Endothelial cell (in vitro differentiated cells): ENCODE data around the gene ZNF229. TPM values are rescaled to one million over a fixed set of nuclear protein-coding genes. Genes with fewer than 3 reads are reported as not detected.
"Not testable (repeated sequence)": the region's sequence is repeated elsewhere in the genome, so short reads cannot be mapped to it uniquely, and the experiment has no call there.

Experiments used
- DNase-seq: peaks from one replicate; pipeline ENCODE4 v3.0.0; 2021; ENCODE audit warnings: low spot score
- H3K27ac Mint-ChIP-seq: one replicate; pipeline ENCODE4 v1.8.0; 2021; ENCODE audit warnings: mixed read lengths, inconsistent platforms; ENCODE audit not compliant: unreplicated experiment
- H3K27me3 Mint-ChIP-seq: one replicate; pipeline ENCODE4 v1.8.0; 2021; ENCODE audit warnings: mild to moderate bottlenecking, moderate library complexity, mixed read lengths, inconsistent platforms; ENCODE audit not compliant: unreplicated experiment
- H3K36me3 Mint-ChIP-seq: one replicate; pipeline ENCODE4 v1.8.0; 2021; ENCODE audit warnings: mild to moderate bottlenecking, low read depth, mixed read lengths, inconsistent platforms; ENCODE audit not compliant: unreplicated experiment
- H3K4me1 Mint-ChIP-seq: one replicate; pipeline ENCODE4 v1.8.0; 2021; ENCODE audit warnings: mild to moderate bottlenecking, mixed read lengths, inconsistent platforms; ENCODE audit not compliant: unreplicated experiment
- H3K4me3 Mint-ChIP-seq: one replicate; pipeline ENCODE4 v1.8.0; 2021; ENCODE audit warnings: mild to moderate bottlenecking, mixed read lengths, inconsistent platforms; ENCODE audit not compliant: unreplicated experiment
- H3K9me3 Mint-ChIP-seq: one replicate; pipeline ENCODE4 v1.8.0; 2021; ENCODE audit warnings: mixed read lengths, inconsistent platforms; ENCODE audit not compliant: unreplicated experiment
- CTCF ChIP-seq: fragments of 200-600 bp; sonication (generic); IDR thresholded peaks from one replicate; pipeline ENCODE4 v1.5.0; 2021; ENCODE audit warnings: antibody characterized with exemption; ENCODE audit not compliant: unreplicated experiment
- total RNA-seq: library from RNA; stranded (reverse); fragmentation: NEBNext Ultra II Directional; extraction: Animal tissue kit (Norgen Biotek cat#: 25700); gene quantifications from one replicate; pipeline ENCODE4 v1.2.1, GENCODE V29; 2021; ENCODE audit not compliant: unreplicated experiment

Gene ZNF229
- total RNA-seq, 1 donor from 2014 or later = 10.3 TPM

GRCh38 chr19:44430956-44431355 lies 17.3 kb downstream of the ZNF229 start:
- H3K36me3 Mint-ChIP-seq = peaks cover 79% of the 10 kb centered on the region
- peaks cover 38% of the 10 kb centered on the region for H3K9me3 Mint-ChIP-seq
- H3K4me1 Mint-ChIP-seq = no peaks in the 10 kb centered on the region
- no peak for DNase-seq
- H3K4me3 Mint-ChIP-seq = peak overlapping the region; percentile 53
- H3K27me3 Mint-ChIP-seq = peaks cover 2% of the 10 kb centered on the region
- TF ChIP-seq CTCF = no peak
- no peak overlapping the region for H3K27ac Mint-ChIP-seq

GRCh38 chr19:44415553-44415952 lies 32.7 kb downstream of the ZNF229 start:
- not testable (repeated sequence) for H3K4me1 Mint-ChIP-seq, H3K4me3 Mint-ChIP-seq, H3K27ac Mint-ChIP-seq, H3K27me3 Mint-ChIP-seq, DNase-seq
- peaks cover 15% of the 10 kb centered on the region for H3K36me3 Mint-ChIP-seq
- H3K9me3 Mint-ChIP-seq = peaks cover 27% of the 10 kb centered on the region

GRCh38 chr19:44401139-44402115 lies 46.8 kb downstream of the ZNF229 start, which contains the start of gene ZNF285:
TSS of gene ZNF285 (minus strand) at chr19:44401608. CDS start at chr19:44397213, 4,395 bp downstream.
- Mint-ChIP-seq H3K27me3 (no peaks in the 10 kb centered on the region), H3K4me1 (peaks cover 8% of the 10 kb centered on the region), H3K9me3 (peaks cover 9% of the 10 kb centered on the region), H3K36me3 (peaks cover 17% of the 10 kb centered on the region), H3K4me3 (peak within 1 kb of the TSS; percentile 97), H3K27ac (peak within 1 kb of the TSS; percentile 4)
- no peak for TF ChIP-seq CTCF
- DNase-seq = peak; percentile 89

GRCh38 chr19:44389268-44389667 lies 59.0 kb downstream of the ZNF229 start:
- H3K27me3 Mint-ChIP-seq, DNase-seq, H3K27ac Mint-ChIP-seq, H3K4me1 Mint-ChIP-seq, H3K4me3 Mint-ChIP-seq, H3K9me3 Mint-ChIP-seq: not testable (repeated sequence)
- peaks cover 47% of the 10 kb centered on the region for H3K36me3 Mint-ChIP-seq

Other genes with a start within 250 kb of the ZNF229 start
- gene ZNF227, start 235.9 kb downstream of the ZNF229 start, total RNA-seq = 29.3 TPM
- gene ZNF233, start 188.6 kb downstream of the ZNF229 start, total RNA-seq = 5.5 TPM
- 14.9 TPM for gene ZNF235, start 143.4 kb downstream of the ZNF229 start, total RNA-seq
- 12.3 TPM for gene ZNF112, start 91.8 kb downstream of the ZNF229 start, total RNA-seq
- 3.2 TPM for gene ZNF285, start 46.9 kb downstream of the ZNF229 start, total RNA-seq
- 7.7 TPM for gene ZNF180, start 52.0 kb upstream of the ZNF229 start, total RNA-seq
- gene CEACAM20, start 81.2 kb upstream of the ZNF229 start, total RNA-seq = not detected
- not detected for gene IGSF23, start 165.1 kb upstream of the ZNF229 start, total RNA-seq
- 14.8 TPM for gene PVR, start 195.4 kb upstream of the ZNF229 start, total RNA-seq
- 3.7 TPM for gene CEACAM19, start 223.0 kb upstream of the ZNF229 start, total RNA-seq